Liver (tissue), 3 donors: ENCODE measurements around the gene KRTAP10-6.

Experiments used
- ATF3 ChIP-seq: IDR thresholded peaks from 2 replicates; pipeline ENCODE4 v1.6.1; 2016; ENCODE audit warnings: antibody characterized with exemption
- CTCF ChIP-seq: fragments of 150-350 bp; IDR thresholded peaks from 2 replicates; pipeline ENCODE4 v1.5.1; 2017; ENCODE audit warnings: improper control_type of control experiment, low read depth, low read length; ENCODE audit not compliant: missing input control
- REST ChIP-seq: IDR thresholded peaks from 2 replicates; pipeline ENCODE4 v1.6.1; 2016; ENCODE audit warnings: antibody characterized with exemption, mild to moderate bottlenecking
- donor health status: healthy.
- donor health status: healthy.

GRCh38 chr21:44542716-44543115 lies 49.6 kb downstream of the KRTAP10-6 start:
- TF ChIP-seq CTCF = no peak
- TF ChIP-seq REST = no peak
- no peak for TF ChIP-seq ATF3
